T47D (cell line): ENCODE measurements around the gene ANKRD34A.

Experiments used
- DNase-seq, 2 experiments: peaks; one replicate each; pipeline versions ENCODE4 v3.0.0 to v3.0.0-alpha.2; 2011 to 2012; ENCODE audit warnings: low read depth in 1 of 2, low spot score in 1 of 2
- JUND ChIP-seq: IDR thresholded peaks from 2 replicates; pipeline ENCODE4 v1.6.1; 2012; ENCODE audit warnings: low read depth
- in situ Hi-C: cut with HindIII; loops from 2 replicates; pipeline ENCODE4 v1.10.0; 2016; ENCODE audit warnings: low sequenced_read_pairs, low pct_unique_long_range_greater_than_20kb

The ANKRD34A gene

GRCh38 chr1:145995148-145995881 lies 30.9 kb upstream of the ANKRD34A start:
- in situ Hi-C loops, result no loop called here
- DNase-seq, result no peak
- TF ChIP-seq JUND, result no peak

DNA sequence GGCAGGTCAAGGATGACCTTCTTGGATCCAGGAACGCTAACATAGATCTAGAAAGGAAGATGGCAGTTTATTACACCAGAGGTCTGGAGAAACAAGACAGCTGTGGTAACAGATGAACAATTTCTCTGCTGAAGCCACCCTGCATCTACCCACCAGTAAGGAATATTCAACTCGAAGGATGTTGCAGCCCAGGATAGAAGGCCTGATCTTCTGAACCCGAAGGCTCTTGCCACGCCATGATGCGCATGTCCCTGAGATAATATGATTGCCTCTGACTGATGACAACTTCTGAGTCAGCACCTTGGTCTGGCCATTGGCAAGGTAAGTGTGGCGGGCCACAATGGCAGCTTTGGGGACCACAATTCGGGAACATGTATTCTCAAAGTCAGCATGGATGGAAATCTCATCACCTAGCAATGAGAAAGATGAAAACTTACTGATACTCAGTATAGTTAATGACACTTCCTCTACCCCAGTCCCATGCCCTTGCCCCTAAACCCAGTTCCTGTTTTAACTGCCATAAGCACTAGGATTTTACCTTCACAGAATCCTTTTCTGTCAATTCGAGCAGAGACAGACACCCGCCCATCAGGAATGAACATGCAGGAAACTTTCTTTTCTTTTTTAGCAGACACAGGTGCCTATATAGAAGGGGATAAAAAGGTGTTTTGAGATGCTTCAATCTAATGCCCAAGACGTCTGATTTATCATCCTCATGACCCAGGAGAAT lies 30.2 kb upstream of the ANKRD34A start:
- in situ Hi-C loops, result no loop called here
- DNase-seq, result no peak
- TF ChIP-seq JUND, result no peak

- TF ChIP-seq JUND, result no peak
- in situ Hi-C loops, result no loop called here
- no peak for DNase-seq
Measured at GRCh38 chr1:145993618-145994390, 29.4 kb upstream of the ANKRD34A start.

- DNase-seq, result no peak
- TF ChIP-seq JUND, result no peak
- in situ Hi-C loops, result no loop called here
Measured at GRCh38 chr1:145992958-145993617, 28.7 kb upstream of the ANKRD34A start.

- DNase-seq, result no peak
- no peak for TF ChIP-seq JUND
- in situ Hi-C loops, result no loop called here
Measured at GRCh38 chr1:145992502-145992936, 28.1 kb upstream of the ANKRD34A start.

GRCh38 chr1:145991735-145992412 lies 27.5 kb upstream of the ANKRD34A start:
- TF ChIP-seq JUND, result no peak
- in situ Hi-C loops, result no loop called here
- no peak for DNase-seq

DNA sequence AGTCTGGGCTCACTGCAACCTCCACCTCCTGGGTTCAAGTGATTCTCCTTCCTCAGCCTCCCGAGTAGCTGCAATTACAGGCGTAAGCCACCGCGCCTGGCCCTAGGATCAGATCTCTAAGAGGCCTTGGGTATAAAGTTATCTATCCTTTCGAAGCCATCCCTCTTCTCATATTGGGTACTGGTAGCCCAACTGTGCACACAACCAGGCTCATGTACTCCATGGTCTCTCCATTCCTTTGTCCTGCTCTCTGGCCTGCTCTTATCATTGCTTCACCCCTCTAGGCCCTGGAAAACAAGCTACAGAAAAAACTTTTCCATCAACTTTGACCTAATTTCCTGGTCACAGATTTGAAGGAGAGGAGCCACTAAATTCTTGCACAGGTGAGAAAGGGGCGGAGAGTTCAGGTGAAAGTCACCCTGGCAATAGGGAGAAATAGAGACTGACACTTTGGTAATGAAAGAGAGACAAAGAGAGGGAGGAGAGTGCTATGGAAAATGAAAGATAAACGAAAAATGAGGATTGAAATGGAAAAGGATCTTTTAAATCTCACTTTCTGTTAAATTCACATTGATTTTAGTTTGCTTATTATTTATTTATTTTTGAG lies 26.0 kb upstream of the ANKRD34A start:
- TF ChIP-seq JUND, result no peak
- in situ Hi-C loops, result no loop called here
- no peak for DNase-seq

DNA sequence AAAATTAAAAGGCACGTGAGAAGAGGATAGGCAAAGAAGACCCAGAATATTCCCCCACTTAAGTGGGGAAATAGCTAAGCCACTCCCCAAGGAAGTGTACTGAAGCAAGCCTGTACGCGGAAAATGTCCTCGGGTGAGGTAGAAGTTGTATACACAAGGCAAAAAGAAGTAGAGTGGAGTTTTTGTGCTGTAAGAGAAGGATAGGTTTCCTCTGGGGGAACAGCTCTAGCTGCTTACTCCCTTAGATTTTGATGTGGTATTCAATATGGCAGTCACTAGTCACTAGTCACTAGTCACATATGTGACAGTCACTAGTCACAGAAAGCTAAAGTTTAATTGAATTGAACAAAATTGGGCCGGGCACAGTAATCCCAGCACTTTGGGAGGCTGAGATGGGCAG lies 24.4 kb upstream of the ANKRD34A start:
- TF ChIP-seq JUND, result no peak
- in situ Hi-C loops, result no loop called here

GRCh38 chr1:145987926-145988325 lies 23.6 kb upstream of the ANKRD34A start:
- no peak for DNase-seq
- in situ Hi-C loops, result no loop called here
- no peak for TF ChIP-seq JUND

More for the DNA sequence above, 24.4 kb upstream of the ANKRD34A start:
- DNase-seq, result no peak

- in situ Hi-C loops, result no loop called here
- DNase-seq, result no peak
- TF ChIP-seq JUND, result no peak
Measured at GRCh38 chr1:145986551-145986950, 22.2 kb upstream of the ANKRD34A start.

- DNase-seq, result peak in 1 of 2 experiments; percentile 64
- in situ Hi-C loops, result no loop called here
- TF ChIP-seq JUND, result no peak
Measured at GRCh38 chr1:145985502-145986439, 21.4 kb upstream of the ANKRD34A start.
